HG03469 (cell line): ENCODE data around the gene SRGAP3.

Source experiments
- ATAC-seq: cut with Tn5 transposase; IDR thresholded peaks from one replicate; pipeline ENCODE4 v1.9.1; 2021; ENCODE audit warnings: mild to moderate bottlenecking, moderate library complexity, moderate number of reproducible peaks; ENCODE audit not compliant: unreplicated experiment

SRGAP3 gene

DNA sequence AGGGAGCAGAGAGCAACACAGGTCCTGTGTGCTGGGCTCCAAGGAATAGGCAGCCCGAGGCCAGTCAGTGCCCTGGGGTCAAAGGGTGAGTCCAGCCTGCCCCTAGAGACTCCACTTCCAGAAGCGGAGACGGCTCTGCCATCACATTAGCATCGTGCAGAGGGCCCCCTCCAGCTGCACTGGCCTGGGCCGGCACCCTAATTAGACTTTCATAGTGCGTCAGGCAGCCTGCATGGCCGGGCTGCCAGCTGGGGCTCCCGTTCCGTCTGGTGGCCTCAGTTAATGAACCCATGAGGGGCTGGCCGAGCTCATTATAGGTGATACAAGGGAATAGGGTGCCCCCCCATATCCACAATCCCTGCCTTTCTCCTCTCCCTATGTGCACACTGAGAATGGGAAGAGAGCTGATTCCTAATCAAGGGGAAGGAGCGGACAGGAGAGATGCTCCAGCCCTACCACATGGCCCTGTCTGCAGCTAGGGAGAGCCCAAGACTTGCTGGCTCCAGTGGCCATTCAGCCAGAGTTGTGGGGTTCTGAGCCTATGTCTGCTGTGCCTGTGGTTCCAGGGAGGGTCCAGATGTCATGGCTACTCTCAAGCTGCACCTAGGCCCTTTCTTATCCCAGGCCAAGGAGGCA, 128.0 kb downstream of the SRGAP3 start:
- no peak for ATAC-seq

DNA sequence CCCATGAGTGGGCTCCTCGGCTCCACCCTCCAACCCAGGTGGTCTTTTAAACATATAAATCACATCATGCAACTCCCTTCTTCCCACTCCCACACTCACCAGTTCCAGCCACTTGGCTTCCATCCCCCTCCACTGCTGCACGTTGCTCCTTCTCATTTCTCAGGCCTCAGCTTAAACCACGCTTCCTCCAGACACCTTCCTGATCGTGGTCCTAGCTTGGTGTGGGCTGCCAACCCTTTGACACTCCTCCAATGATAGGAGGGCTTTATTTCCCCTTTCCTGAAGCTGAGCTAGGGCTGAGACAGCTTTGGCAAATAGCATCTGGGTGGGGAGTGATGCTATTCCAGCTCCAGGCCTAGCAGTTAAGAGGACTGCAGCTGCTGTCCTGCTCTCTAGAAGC, 130.1 kb downstream of the SRGAP3 start:
- no peak for ATAC-seq

DNA sequence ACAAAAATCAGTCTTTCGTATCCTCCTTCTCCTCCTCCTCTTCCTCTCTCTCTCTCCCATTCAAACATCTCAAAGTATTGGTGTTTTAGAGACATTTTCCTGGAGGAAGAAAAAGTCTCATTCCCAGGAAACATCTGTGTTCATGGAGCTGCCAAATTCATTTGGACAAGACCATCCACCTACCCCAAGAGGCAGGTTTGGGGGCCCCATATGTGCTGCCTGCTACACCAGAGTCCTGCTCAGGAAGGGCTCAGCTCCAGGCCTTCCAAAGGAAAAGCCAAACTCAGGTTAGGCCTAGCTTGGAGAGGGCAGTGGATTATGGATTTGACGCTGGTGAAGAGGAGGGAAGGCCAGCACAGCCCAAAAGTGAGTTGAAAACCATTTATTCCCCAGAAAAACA, 131.2 kb downstream of the SRGAP3 start:
- no peak for ATAC-seq

DNA sequence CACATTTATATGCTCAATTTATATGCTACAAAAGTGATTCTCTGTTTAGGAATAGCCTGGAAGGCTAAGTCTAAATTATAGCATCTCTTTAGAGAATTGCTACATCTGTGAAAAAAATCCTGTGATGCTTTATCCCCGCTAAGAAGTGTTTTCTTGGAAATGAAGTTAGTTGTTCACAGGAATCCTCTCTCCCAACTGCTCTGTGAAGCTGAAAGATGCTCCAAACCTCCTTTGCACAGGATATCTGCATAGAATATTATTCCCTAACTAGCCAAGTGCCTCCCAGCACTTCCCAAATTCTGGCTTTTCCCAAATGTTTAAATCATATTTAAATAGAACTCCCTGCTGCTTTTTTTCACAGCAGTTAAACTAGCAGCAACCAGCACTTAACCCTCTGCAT, 132.2 kb downstream of the SRGAP3 start:
- no peak for ATAC-seq

DNA sequence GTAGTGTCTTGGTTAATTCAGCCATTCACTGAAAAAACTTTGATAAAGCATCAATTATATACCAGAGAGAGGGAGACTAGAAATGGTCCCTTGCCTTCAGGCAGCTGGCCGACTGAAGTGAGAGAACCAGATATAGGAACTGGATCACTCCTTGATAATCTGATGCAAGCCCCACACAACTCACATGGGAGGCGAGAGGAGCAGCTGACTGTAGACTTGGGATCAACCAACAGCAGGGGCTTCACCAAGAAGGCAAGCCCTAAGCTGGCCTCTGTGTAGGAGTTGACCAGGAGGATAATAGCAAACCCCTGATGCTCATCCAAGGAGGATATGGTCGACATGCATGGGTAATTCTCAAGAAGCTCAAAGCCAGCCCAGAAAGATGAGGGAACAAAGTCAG, 133.1 kb downstream of the SRGAP3 start:
- no peak for ATAC-seq

DNA sequence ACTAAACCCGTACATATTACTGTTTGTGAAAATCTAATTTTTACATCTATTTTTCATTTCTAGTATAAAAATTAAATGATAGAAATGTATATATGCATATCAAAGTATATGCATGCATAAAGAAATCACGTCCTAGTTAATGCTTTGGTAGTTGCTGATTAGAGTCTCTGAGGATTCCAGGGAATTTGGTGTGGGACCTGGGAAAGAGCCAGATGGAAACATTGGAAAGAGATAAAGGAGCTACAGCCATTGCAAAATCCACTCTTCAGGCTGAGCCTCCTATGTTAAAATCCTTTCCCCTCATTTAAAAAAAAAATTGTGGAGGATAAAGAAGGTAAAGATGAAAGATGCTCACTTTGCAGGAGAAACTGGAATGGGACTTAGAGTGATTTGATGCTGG, 134.1 kb downstream of the SRGAP3 start:
- no peak for ATAC-seq

DNA sequence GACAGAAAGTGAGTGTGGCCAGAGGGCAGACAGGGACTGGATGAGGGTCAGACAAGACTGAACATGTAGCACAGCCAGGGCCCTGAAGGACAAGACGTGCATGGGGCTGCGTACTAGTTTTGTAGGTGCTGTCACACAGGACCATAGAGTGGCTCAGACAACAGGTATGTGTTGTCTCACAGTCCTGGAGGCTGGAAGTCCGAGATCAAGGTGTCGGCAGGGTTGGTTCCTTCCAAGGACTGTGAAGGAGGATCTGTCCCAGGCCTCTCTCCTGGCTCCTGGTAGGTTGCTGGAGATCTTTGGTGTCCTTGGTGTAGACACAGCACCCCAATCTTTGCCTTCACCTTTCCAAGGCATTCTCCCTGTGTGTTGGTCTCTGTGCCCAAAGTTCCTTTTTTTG, 136.4 kb downstream of the SRGAP3 start:
- ATAC-seq: no peak

DNA sequence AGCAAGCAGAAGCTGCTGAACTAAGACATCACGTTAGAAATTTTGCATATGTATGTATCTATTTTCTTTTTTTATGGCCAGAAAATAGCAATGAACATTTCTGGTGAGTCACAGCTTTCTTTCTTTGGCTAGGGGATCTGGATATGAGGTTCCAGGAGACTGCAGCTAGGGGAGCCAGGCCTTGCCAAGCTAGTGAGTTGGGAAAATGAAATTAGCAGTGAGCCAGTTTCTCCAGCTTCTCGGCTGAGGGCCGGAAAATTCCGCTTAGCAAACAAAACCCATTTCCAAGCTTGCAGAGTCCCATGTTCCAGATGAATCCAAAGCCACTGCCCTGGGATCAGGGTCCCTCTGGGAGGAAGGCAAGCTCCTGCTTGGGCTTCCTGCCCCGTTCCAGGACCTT, 137.6 kb downstream of the SRGAP3 start:
- no peak for ATAC-seq

DNA sequence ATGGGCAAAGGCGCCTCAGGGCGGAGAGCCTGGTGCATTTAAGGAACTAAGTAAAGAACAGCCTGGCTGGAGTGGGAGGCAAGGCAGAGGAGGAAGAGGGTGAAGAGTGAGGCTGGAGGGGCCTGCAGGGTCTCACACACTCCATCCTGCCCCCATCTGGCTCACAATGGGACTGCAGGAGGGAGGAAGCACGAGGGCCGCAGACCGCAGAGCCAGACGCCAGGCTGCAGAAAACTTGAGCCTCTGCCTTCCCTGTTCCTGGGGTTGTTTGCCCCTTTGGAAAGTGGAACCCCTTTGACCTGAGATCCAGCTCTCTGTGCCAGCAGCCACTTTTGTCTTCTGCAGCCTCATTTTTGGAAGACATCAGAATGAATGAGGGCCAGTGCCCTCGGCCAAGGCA, 138.0 kb downstream of the SRGAP3 start:
- ATAC-seq: no peak

DNA sequence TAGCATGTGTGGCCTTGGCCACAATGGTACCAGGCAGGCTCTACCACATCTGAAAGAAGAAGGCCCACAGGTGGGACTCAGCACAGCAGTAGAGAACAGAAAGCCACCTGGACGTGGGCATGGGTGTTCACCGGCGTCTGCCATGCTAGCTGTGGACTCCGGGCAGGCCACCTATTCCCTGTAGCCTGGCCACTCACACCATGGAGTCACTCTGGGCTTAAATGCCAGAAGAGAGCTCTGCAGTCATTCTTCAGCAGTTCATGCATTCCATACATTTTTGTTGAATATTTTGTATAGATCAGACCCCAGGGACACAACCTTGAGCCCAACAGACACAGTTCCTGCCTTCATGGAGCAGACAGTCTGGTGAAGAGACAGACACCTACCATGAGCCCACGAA, 138.6 kb downstream of the SRGAP3 start:
- no peak for ATAC-seq

DNA sequence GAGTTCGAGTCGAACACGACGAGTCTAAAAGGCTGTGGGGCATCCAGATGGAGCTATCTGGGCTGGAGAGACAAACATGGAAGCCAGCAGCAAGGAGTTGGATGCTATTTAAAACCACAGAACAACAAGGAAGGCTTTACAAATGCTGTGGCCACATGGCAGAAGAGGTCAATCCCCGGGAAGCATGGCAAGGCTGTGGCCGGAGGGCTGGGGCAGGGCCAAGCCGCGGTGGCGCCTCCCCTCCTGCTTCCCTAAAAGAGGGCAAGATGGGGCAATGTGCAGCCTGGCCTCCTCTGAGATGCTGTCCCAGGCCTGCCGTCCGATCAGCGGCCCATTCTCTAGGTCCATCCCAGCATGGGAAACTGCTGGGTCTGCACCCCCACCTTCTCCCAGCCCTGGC, 139.1 kb downstream of the SRGAP3 start:
- no peak for ATAC-seq

DNA sequence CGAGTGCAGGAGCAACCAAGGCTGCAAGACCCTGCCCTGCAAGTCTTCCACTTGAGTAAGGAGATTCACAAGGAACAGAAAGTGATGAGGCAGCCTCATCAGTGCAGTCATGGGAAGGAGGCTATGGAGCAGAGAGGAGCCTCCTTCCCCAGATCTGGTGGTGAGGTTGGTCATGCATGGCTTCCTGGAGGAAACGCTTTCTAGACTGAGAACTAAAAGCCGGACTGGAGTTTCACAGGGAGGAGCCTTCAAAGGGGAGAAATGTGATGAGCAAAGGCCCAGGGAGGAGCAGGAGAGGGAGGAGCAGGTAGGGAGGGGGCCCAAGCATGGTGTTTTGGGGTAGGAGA, 139.9 kb downstream of the SRGAP3 start:
- ATAC-seq: no peak

DNA sequence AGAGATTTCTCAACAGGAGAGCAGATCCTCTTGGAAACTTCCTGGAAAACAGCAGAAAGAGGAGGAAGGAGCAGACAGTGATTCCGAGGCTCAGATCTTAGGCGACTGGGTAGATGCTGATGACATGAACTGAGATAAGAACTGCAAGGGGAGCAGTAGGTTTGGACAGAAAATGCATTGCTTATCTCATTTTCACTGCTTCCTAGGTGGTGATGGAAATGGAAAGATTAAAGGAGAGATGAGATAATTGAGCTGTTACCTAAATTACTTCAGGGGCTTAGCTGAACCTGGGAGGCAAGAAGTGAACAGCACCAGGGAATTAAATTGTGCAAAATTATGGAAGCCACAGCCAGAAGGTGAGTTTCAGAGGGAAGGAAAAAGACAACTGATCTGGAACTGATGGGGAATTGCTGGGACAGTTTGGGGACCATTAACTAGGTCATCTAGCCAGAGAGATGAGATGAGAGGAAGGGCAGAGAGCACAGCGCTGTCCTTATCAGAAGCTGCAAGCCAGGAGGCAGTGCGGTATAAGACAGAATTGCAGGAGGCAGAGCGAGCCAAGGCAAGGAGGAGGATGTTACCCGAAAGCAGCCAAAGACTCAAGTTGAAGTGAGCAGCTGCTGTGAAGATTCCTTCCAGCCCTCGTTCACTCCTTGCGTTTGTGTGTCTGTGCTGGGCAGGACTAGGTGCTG, 140.4 kb downstream of the SRGAP3 start:
- ATAC-seq: no peak

DNA sequence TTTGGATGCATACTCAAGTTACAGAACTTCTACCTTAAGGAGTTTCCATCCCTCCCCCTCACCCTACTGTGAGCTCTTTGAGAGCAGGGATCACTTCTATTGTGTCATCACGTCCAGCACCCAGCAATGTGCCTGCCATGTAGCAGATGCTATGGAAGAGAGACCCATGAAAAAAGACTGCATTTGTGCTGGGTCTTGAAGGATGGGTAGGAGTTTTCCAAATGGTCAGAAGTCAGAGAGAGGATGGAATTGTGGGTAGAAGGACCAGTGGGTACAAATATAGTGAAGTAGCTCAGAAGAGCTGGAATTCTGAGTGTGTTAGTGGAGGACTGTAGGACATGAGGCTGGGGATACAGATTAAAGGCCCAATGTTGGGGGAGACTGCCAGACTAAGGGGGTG, 141.7 kb downstream of the SRGAP3 start:
- ATAC-seq: no peak

DNA sequence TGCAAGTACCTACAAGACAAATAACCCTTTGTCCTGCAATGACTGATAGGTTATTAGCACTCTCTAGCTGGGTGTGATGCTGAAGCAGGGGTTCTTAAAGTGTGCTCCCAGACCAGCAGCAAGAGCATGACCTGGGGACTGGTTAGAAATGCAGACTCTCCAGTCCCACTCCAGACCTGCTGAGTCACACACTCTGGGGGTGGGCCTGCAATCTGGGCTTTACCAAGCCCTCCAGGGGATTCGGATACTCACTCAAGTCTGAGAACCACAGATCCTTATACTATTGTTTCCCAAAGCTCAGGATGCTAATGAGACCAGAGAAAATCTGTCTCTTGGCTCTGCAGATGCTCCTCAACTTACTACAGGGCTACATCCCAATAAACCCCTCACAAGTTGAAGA, 144.0 kb downstream of the SRGAP3 start:
- no peak for ATAC-seq

DNA sequence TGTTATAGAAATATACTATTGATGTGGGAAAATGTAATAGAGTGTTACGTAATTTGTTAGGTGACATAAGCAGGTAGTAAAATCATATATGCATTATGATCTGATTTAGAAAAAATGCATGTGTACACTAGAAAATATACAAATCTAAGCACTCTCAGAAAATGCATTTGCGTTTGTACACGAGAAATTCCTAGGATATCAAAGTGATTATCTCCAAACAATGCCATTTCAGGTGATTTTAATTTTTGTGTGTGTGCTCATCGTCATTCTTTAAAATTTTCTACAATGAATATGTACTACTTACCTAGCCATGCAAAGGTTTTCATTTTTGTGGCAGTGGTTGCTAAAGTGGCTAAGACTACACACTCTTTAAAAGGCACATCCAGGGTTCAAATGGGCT, 145.3 kb downstream of the SRGAP3 start:
- no peak for ATAC-seq

DNA sequence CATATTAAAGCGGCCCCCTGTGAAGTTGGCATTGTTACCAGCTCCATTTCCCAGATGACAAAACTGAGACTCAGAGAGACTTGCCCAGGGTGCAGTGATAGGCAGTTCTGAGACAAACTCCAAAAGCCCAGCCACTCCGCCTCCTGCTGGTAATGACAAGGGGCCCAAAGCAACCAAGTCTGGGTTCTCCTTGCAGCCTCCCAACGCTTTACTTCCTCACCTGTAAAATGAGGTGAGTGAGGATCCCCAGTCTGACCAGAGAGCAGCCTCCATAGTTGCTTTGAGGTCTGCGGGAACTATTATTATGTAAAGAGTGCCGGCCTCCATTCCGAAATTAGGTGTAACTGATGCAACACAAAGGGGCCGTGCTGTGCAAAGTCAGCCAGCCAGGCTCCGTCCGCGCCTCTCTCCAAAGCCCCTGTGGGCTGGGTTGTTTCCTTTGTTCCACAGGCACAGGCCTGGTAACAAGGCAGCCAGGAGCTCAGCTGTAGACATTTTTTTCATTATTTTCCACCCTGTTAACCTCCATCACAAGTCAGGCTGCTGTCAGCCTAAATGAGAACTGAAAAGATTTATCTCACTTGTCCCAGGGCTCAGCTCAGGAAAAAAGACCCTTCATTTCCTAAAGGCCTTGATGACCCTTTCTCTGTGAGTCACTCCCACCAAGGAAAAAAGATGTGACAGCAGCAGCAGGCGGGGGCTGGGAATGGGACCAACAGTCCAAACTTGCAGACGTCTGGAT, 147.0 kb downstream of the SRGAP3 start:
- ATAC-seq: no peak

DNA sequence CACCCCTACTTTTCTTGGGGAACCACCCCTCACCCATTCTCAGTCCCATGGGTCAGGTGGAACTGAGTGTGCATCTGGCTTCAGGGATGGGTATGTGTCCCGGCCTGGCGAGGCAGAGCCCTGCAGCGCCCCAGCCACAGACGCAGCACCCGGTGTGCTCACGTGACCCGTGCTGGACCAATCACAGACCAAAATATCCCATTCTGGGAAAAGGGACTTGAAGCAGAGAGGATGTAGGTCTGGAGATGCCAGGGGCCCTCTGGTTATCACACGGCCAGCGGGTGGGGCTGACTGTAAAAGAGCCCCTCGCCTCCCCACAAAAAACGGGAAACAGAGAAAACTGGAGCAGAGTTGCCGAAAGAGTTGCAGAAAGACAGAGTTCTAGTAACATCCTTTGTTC, 148.2 kb downstream of the SRGAP3 start:
- no peak for ATAC-seq

DNA sequence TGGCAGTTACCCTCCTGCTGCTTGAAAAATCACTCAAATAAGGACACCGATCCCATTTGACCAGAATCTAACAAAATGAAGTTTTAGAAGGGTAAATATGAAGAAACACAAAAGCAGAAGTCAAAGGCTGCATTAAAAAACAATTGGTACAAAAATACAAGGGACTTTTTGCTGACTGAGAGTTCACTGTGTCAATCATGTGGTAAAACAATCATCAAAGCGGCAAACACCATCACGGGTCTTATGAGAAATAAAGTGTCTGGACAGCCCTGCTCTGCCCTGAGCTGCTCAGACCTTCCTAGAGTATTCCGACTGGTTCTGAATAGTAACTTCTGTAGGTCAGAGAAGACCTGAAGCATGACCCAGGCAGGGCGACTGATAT, 148.9 kb downstream of the SRGAP3 start:
- ATAC-seq: peak; percentile 54

DNA sequence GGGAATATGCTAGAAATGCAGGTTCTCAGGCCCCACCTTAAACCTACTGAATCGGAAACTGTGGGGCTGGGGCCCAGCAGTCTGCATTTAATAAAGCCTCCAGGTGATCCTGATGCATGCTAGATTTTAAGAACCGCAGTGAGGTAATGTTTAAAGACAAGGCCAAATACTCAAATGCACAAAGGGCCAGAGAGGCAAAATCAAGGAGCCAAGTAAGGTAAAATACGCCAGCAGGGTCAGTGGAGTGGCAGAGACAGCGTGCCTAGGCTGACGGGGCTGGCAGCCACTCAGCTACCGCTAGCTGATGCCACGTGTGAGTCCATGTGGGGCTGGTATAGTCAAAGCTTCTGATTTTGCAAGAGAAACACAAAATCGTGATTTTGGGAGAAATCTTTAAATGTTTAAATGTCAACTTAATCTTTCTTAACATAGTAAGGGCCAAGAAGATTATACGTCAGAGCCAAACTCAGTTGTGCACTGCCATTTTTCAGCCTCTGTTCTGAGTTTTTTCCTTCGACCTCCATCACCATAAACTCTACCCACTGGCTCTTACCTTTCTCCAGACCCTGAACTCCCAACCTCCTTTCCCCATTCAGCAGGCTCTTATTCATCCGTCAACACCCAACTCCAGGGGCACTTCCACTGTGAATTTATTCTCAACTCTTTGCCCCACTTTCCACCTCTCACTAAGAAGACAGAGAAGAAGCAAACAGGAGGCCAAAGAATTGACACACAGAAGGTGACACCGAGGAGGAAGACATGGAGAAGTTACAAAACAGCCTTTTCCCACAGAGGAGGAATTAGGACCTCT, 149.5 kb downstream of the SRGAP3 start:
- no peak for ATAC-seq
